Fibroblast of villous mesenchyme (primary cell): ENCODE results near the gene DTX1. TPM values are rescaled to one million over a fixed set of nuclear protein-coding genes. Genes with fewer than 3 reads are reported as not detected.

Experiments
- DNase-seq: peaks from one replicate; pipeline ENCODE4 v3.0.0-alpha.2; 2010; ENCODE audit warnings: low read depth
- H3K4me3 ChIP-seq: 2 replicates; pipeline ENCODE4 v1.5.1; 2011; ENCODE audit warnings: low read depth, mild to moderate bottlenecking, low read length
- total RNA-seq: library from RNA; depleted of rRNA; stranded (reverse); fragments of >200 nt; gene quantifications from 2 replicates; pipeline ENCODE4 v1.2.3, GENCODE V29; 2012
- TF ChIP-seq, protein P1 (sequence below): IDR thresholded peaks from 2 replicates; pipeline ENCODE4 v1.5.1; 2012; ENCODE audit warnings: low read depth, mild to moderate bottlenecking, low read length; ENCODE audit not compliant: insufficient read depth

Gene DTX1
- total RNA-seq, 1 donor: not detected

DNA sequence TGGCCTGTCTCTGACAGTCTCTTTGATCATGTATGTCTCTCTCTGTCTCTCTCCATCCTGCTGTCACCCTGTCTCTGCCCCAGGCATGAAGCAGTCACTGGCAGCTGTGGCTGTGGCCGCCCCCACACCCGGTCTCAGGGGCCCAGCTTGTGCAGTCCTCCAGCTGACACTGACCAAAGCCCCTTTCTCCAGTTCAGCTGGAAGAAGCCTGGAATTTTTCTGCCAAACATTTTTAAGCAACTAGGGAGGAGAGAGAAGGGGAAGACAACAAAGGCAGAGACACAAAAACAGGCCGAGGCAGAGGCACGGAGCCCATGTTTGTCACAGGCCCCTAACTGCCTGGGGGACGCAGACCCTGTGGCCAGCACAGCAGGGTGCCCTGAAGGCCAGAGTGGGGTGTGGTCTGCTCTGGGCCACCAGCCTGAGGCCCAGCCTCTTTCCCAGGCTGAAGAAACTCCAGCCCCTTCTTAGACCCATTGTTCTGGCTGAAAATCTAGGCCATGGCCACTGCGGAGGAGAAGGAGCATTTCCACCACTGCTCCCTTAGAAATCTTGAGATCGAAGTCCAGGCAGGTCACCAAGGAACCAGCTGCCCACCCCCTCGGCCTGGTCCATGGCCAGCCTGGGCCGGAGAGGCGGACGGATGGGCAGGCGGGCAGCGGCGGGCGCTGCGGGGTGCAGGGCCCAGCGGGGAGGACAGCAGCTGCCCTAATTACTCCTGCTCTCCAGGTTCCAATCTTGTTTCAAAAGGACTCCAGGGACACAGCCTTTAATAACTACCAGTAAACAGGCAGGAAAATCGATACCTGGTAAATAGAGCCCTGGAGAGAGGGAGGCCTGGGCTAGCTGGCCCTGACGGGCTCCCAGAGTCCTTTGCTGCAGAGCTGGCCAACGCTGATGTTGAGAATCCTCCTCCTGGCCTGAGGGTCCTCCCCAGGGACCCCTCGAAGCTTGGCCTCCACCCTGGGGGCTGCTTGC, 14.9 kb downstream of the DTX1 start:
- no peak overlapping the region for H3K4me3 ChIP-seq
- no peak for DNase-seq
- TF ChIP-seq, protein P1, sequence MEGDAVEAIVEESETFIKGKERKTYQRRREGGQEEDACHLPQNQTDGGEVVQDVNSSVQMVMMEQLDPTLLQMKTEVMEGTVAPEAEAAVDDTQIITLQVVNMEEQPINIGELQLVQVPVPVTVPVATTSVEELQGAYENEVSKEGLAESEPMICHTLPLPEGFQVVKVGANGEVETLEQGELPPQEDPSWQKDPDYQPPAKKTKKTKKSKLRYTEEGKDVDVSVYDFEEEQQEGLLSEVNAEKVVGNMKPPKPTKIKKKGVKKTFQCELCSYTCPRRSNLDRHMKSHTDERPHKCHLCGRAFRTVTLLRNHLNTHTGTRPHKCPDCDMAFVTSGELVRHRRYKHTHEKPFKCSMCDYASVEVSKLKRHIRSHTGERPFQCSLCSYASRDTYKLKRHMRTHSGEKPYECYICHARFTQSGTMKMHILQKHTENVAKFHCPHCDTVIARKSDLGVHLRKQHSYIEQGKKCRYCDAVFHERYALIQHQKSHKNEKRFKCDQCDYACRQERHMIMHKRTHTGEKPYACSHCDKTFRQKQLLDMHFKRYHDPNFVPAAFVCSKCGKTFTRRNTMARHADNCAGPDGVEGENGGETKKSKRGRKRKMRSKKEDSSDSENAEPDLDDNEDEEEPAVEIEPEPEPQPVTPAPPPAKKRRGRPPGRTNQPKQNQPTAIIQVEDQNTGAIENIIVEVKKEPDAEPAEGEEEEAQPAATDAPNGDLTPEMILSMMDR: no peak

DNA sequence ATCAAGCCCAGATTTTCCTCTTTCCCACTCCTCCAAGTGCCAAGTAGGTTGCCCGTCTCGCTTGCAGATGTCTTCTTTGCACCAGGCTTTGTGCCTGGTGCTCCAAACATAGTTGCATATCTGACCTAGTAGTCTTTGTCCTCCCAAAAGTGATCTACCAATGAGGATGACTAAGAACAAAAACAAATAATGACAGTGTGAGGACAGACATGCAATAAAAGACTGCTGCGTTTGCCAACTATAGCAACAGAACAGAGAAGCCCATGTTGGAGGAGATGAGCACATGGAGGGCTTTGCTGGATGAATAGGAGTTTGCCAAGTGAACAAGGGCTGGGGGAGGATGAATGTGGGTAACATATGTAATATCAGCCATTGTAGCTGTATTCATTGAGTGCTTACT, 15.6 kb downstream of the DTX1 start:
- no peak for DNase-seq
- H3K4me3 ChIP-seq: no peak overlapping the region
- TF ChIP-seq, protein P1: no peak

DNA sequence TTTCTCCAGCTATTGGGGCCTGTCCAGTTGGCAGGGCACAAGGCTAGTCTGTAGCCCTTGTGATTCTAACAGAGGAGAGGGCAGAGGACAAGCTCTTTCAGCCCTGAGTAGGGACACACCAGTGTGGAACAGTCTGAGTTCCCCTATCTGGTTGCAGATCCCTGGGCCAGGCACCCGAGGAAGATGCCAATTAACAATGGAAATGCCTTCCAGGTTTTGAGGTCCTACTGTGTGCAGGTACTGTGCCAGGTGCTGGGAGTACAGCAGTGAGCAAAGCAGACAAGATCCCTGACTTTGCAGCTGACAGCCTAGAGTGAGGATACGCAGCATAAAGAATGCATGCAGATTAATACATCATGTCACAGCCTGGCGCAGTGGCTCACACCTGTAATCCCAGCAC, 17.1 kb downstream of the DTX1 start:
- TF ChIP-seq, protein P1: no peak
- no peak overlapping the region for H3K4me3 ChIP-seq
- no peak for DNase-seq

DNA sequence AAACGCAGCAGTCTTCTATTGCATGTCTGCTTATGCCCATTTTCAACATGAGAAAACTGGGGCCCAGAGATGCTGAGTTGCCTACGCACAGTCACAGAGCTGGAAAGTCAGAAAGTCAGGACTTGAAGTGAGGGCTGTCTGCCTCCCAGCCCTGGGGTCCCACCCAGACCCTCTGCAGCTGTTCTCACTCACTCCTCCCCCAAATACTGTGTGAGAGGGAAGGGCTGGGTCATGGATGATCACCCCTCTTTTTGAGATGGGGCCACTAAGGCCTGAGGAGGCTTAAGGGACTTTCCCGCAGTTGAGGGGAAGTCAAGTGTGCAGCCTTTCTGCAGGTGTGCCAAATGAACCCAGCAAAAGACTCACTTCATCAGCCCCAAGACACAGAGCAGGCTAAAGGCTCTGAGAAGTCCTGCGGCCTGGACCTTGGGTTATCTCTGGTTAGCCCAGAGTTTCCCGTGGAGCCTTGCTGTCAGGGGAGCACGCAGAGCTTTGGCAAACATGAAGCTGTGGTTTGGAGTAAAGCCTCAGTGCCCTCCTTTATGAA, 18.7 kb downstream of the DTX1 start:
- DNase-seq: no peak
- TF ChIP-seq, protein P1: no peak
- no peak overlapping the region for H3K4me3 ChIP-seq

DNA sequence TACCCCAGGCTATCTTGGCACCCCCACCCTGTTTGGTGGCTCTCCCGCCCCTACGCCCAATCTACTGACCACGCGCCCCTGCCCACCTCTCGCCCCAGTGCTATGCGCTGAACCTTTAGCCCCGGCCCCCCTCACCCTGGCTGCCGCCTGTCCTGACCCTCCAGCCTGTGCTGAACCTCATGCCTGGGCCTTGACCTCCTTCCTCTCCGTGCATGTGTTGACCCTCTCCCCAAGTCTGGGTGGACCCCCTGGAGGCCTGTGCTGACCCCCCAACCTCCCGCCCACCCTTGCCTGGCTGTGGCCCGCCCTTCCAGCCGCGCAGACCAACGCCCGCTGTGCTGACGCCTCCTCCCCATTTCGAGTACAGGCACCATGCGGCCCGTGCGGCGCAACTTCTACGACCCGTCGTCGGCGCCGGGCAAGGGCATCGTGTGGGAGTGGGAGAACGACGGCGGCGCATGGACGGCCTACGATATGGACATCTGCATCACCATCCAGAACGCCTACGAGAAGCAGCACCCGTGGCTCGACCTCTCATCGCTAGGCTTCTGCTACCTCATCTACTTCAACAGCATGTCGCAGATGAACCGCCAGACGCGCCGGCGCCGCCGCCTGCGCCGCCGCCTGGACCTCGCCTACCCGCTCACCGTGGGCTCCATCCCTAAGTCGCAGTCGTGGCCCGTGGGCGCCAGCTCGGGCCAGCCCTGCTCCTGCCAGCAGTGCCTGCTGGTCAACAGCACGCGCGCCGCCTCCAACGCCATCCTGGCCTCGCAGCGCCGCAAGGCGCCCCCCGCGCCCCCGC, 20.7 kb downstream of the DTX1 start:
- no peak overlapping the region for H3K4me3 ChIP-seq
- DNase-seq: no peak
- TF ChIP-seq, protein P1: no peak

DNA sequence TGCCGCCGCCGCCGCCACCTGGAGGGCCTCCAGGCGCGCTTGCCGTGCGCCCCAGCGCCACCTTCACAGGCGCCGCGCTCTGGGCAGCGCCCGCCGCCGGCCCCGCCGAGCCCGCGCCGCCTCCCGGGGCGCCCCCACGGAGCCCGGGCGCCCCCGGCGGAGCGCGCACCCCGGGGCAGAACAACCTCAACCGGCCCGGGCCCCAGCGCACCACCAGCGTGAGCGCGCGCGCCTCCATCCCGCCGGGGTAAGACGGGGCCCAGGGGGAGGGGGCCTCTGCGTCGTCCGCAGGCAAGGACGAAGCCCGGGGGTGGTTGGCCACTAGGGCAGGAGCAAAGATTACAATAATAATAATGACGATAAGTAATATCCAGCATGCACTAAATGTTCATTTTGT, 21.3 kb downstream of the DTX1 start:
- DNase-seq: no peak
- TF ChIP-seq, protein P1: no peak
- H3K4me3 ChIP-seq: no peak overlapping the region
